GM12872 (cell line): ENCODE measurements around the gene TACR2.

Experiments
- CTCF ChIP-seq: IDR thresholded peaks from 3 replicates; pipeline ENCODE4 v1.5.1; 2011; ENCODE audit warnings: low read depth, mild to moderate bottlenecking, low read length, moderate library complexity; ENCODE audit not compliant: insufficient read depth

The TACR2 gene

DNA sequence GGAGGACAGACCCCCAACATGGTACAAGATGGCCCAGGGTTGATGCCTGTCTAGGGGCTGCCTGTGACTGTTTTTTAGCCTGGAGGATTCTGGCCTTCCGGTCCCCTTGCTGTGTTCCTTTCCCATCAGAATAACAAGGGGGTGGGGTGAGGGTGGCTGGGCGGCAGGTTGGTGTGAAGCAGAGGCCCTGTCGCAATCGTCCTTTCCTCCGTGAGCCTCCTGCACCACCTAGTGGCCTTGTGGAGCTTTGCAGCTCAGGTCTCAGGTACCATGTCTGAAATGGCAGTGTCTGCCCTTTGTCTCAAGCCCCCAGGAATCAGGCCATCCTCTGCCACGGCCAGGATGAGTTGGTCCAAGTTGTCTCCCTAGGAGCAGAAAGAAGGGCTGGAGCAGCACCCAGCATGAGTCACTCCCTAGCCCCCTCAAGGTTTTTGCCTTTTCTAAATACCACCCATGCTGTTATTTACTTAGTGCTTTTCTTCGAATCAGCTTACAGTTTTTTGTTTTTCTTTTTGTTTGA is 24.2 kb downstream of the TACR2 start:
- peak; percentile 98 for TF ChIP-seq CTCF

DNA sequence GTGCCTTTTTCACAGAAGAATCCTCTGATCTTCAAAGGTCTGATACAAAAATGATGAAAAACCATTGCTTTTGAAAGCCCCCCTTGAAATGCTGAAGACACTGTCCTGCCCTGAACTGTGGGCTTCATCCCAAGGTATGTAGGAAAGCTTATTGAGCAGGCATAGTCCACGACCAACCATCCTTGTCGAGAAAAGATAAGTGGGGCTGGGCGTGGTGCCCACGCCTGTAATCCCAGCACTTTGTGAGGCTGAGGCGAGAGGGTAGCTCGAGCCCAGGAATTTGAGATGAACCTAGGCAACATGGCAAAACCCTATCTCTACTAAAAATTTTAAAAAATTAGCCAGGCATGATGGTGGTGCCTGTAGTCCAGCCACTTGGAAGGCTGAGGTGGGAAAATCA is 25.6 kb downstream of the TACR2 start:
- TF ChIP-seq CTCF: no peak

DNA sequence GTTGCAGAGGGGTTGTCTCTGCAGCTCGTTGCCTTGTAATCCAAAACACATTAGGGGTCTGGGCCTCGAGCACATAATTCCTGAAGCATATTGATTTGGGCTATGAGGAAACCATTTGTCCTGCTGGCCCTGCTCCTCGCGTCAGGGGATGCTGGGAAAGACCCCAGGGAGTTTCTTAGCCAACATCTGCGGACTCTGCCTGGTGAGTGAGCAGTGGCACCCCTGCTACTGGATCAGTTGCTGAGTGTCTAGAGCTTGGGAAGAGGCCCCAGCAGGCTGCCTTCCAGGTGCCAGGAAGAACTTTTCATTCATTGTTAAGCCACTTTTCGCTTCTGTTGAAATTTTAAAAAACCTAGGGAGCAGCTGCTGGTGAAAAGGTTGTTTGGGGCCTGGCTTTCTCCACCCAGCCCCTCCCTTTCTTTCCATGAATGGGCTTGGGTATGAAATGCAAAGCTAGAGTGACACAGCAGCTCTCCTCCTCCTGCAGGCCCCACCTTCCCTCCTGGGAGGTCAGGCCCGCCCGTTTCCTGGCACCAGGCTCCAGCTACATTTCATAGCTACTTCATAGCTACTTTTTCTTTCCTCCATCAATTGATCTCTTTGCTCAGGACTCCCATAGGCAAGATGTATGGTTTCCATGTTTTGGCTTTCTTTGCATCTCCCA is 26.8 kb downstream of the TACR2 start:
- TF ChIP-seq CTCF: no peak

GRCh38 chr10:69388488-69388887 is 28.2 kb downstream of the TACR2 start:
- TF ChIP-seq CTCF: no peak

DNA sequence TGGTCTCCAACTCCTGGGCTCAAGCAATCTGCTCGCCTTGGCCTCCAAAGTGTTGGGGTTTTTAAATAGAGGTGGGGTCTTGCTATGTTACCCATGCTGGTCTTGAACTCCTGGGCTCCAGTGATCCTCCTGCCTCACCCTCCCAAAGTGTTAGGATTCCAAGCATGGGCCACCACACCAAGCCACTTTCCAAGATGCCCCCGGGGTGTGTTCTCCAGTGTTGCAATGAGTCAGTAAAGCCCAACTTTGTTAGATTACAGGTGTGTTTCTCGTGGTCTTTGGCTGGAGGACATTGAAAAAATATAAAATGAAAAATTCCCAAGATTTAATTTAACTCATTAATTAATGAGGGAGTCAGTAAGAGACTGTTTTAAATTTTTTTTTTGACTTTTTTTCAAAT is 29.2 kb downstream of the TACR2 start:
- TF ChIP-seq CTCF: no peak

DNA sequence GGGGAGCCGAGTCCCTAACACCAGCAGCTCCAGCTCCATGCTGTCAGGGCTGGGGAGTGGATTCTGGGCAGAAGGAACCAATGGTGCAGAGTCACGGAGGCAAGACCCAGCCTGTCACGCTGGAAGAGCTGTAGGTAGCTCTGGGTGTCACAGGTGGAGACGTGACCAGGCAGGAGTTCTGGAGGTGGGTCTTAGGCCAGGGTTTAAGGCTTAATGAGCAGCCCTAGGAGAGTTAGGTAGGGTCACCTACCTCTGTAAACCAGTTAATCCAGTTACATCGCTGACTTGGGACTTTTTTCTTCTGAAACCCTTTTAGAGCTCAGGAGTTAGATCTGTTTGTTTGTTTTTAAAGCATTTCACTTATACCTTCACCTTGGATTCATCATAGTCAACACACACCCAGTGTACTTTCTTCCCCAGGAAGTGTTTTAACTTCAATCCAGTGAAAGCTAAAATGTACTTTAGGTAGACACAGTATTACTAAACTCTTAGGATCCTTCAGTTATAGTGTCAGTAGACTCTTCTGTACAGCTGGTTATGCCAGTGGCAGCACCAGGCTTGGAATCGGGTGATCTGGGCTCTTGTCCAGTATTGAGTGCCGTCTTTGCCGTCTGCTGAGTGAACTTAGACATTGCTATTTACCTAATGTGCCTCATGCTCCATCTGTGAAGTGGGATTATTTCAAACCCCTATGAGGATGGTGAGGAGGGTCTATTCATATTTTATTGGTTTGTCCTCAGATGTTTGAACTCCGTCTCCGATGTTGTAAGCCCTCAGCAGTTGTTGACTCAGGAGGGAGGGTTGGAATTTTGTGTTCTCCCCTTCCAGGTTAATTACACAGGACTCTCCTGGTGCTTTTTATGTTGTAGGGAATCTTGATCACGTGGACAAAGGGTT is 31.0 kb downstream of the TACR2 start:
- TF ChIP-seq CTCF: no peak

- no peak for TF ChIP-seq CTCF
Measured at GRCh38 chr10:69384320-69384719, 32.4 kb downstream of the TACR2 start.
